SK-N-SH treated with all-trans-retinoic acid at 6 μM for 48 hours (cell line): ENCODE data around the gene C12orf60.

ENCODE experiments used
- ATAC-seq: fragments of 200-7000 bp; cut with Tn5 transposase; 3 replicates; pipeline ENCODE4 v1.9.1; 2020; ENCODE audit warnings: mild to moderate bottlenecking, moderate library complexity
- ARNTL ChIP-seq: fragments of 450-650 bp; formaldehyde crosslinking; IDR thresholded peaks from 2 replicates; pipeline ENCODE4 v1.5.0; 2020; ENCODE audit warnings: low read depth, mild to moderate bottlenecking, moderate library complexity, borderline replicate concordance
- BACH2 ChIP-seq: fragments of 250-450 bp; sonication (Bioruptor Pico); IDR thresholded peaks from 2 replicates; pipeline ENCODE4 v1.9.0; 2021; ENCODE audit warnings: mild to moderate bottlenecking, borderline replicate concordance
- CREB5 ChIP-seq: fragments of 250-450 bp; sonication (Bioruptor Pico); IDR thresholded peaks from 2 replicates; pipeline ENCODE4 v1.5.1; 2020; ENCODE audit warnings: low read depth, mild to moderate bottlenecking, moderate library complexity
- CSRNP3 ChIP-seq: fragments of 250-450 bp; sonication (Bioruptor Pico); IDR thresholded peaks from 2 replicates; pipeline ENCODE4 v1.5.1; 2021; ENCODE audit warnings: mild to moderate bottlenecking, moderate library complexity
- GLIS3 ChIP-seq: fragments of 250-450 bp; sonication (Bioruptor Pico); IDR thresholded peaks from 2 replicates; pipeline ENCODE4 v1.5.0; 2020; ENCODE audit warnings: mild to moderate bottlenecking, moderate library complexity
- ISL1 ChIP-seq: fragments of 250-450 bp; sonication (Bioruptor Pico); IDR thresholded peaks from 2 replicates; pipeline ENCODE4 v2.1.2; 2022; ENCODE audit warnings: mild to moderate bottlenecking, moderate library complexity
- PATZ1 ChIP-seq: fragments of 250-450 bp; sonication (Bioruptor Pico); IDR thresholded peaks from 2 replicates; pipeline ENCODE4 v1.8.0; 2020; ENCODE audit warnings: mild to moderate bottlenecking, moderate library complexity, borderline replicate concordance
- POU6F1 ChIP-seq: fragments of 250-450 bp; sonication (Bioruptor Pico); IDR thresholded peaks from 2 replicates; pipeline ENCODE4 v1.8.0; 2021; ENCODE audit warnings: low read depth, mild to moderate bottlenecking, moderate library complexity, borderline replicate concordance
- PPARA ChIP-seq: fragments of 250-450 bp; sonication (Bioruptor Pico); IDR thresholded peaks from 2 replicates; pipeline ENCODE4 v1.5.0; 2020; ENCODE audit warnings: mild to moderate bottlenecking, borderline replicate concordance
- RARB ChIP-seq: fragments of 250-450 bp; sonication (Bioruptor Pico); IDR thresholded peaks from 2 replicates; pipeline ENCODE4 v1.8.0; 2021; ENCODE audit warnings: mild to moderate bottlenecking, moderate library complexity
- SNAI2 ChIP-seq: fragments of 250-450 bp; sonication (Bioruptor Pico); IDR thresholded peaks from 2 replicates; pipeline ENCODE4 v1.5.0; 2020; ENCODE audit warnings: mild to moderate bottlenecking, moderate library complexity
- TCF4 ChIP-seq: fragments of 250-450 bp; sonication (Bioruptor Pico); IDR thresholded peaks from 2 replicates; pipeline ENCODE4 v1.8.0; 2021; ENCODE audit warnings: mild to moderate bottlenecking, moderate library complexity, borderline replicate concordance
- TOX ChIP-seq: fragments of 250-450 bp; sonication (Bioruptor Pico); IDR thresholded peaks from 2 replicates; pipeline ENCODE4 v1.8.0; 2021; ENCODE audit warnings: mild to moderate bottlenecking, moderate library complexity, borderline replicate concordance
- TSHZ2 ChIP-seq: fragments of 250-450 bp; sonication (Bioruptor Pico); IDR thresholded peaks from 2 replicates; pipeline ENCODE4 v1.5.0; 2020; ENCODE audit warnings: mild to moderate bottlenecking, moderate library complexity
- ZC3H10 ChIP-seq: fragments of 250-450 bp; sonication (Bioruptor Pico); IDR thresholded peaks from 2 replicates; pipeline ENCODE4 v1.5.1; 2021; ENCODE audit warnings: mild to moderate bottlenecking, moderate library complexity
- ZFP3 ChIP-seq: fragments of 250-450 bp; sonication (Bioruptor Pico); IDR thresholded peaks from 2 replicates; pipeline ENCODE4 v1.5.0; 2020; ENCODE audit warnings: mild to moderate bottlenecking, moderate library complexity
- ZFP30 ChIP-seq: fragments of 450-650 bp; formaldehyde crosslinking; IDR thresholded peaks from 2 replicates; pipeline ENCODE4 v1.5.0; 2022; ENCODE audit warnings: mild to moderate bottlenecking, moderate library complexity
- ZNF565 ChIP-seq: fragments of 450-650 bp; formaldehyde crosslinking; conservative IDR thresholded peaks from 2 replicates; pipeline ENCODE4 v1.5.0; 2020; ENCODE audit warnings: low read depth, mild to moderate bottlenecking, moderate library complexity
- ZNF70 ChIP-seq: fragments of 450-650 bp; formaldehyde crosslinking; IDR thresholded peaks from 2 replicates; pipeline ENCODE4 v1.5.0; 2020; ENCODE audit warnings: mild to moderate bottlenecking, moderate library complexity
- ZNF8 ChIP-seq: fragments of 450-650 bp; formaldehyde crosslinking; IDR thresholded peaks from 2 replicates; pipeline ENCODE4 v1.5.0; 2020; ENCODE audit warnings: mild to moderate bottlenecking, moderate library complexity

Gene C12orf60

DNA sequence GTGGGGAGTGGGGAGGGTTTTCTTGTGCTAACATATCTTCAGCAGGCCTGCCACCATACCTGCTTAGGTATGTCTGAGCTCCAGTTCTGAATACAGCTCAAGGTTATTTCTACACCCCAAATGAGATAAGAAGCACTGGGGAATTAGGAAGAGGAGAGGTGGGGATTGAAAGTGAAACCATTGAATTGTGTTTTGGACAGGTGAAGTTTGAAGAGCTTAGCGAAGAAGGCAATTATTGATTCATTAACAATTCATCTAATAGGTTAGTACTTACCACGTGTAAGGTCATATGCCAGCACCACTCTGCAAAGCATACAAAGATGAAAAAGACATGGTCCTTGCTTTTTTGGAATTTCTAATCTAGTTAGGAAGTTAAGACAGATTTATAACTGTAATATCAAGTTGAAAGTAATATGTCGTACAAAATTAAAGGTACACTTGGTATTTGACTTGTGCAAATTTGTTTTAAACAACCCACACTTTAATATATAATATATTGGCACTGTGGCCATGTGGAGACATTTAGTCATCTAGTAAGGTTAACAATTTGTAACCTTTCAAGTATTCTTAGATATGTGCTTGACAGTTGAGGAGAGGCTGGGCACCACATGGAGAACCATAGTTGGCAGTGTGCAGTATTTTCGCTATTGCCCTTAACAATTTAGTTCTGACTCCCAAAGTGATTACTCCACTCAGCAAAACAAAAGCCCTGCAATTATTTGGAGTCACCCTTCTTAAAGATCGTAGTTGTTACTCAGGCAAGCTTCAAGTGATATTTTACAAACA lies 6.9 kb downstream of the C12orf60 start:
- no peak for ATAC-seq
- no peak for TF ChIP-seq CSRNP3 (CRISPR knock-in tag)
- TF ChIP-seq ARNTL: no peak
- no peak for TF ChIP-seq ZNF8 (CRISPR knock-in tag)
- TF ChIP-seq BACH2 (CRISPR knock-in tag): no peak
- no peak for TF ChIP-seq ZNF70 (CRISPR knock-in tag)
- TF ChIP-seq TOX (CRISPR knock-in tag): no peak
- no peak for TF ChIP-seq SNAI2 (CRISPR knock-in tag)
- TF ChIP-seq ISL1: no peak
- TF ChIP-seq CREB5 (CRISPR knock-in tag): no peak
- no peak for TF ChIP-seq POU6F1
- TF ChIP-seq ZNF565 (CRISPR knock-in tag): no peak
- TF ChIP-seq PPARA (CRISPR knock-in tag): no peak
- TF ChIP-seq TCF4 (CRISPR knock-in tag): no peak
- TF ChIP-seq GLIS3 (CRISPR knock-in tag): no peak
- TF ChIP-seq, all 23 proteins: peak for 0

GRCh38 chr12:14810953-14811483 lies 7.5 kb downstream of the C12orf60 start:
- TF ChIP-seq ZC3H10 (CRISPR knock-in tag) (no peak), CSRNP3 (CRISPR knock-in tag) (no peak), CREB5 (CRISPR knock-in tag) (no peak), ZNF70 (CRISPR knock-in tag) (no peak), ZFP3 (no peak), RARB (no peak), ZNF8 (CRISPR knock-in tag) (no peak), ZFP30 (CRISPR knock-in tag) (no peak)
- peak; percentile 90 for ATAC-seq

DNA sequence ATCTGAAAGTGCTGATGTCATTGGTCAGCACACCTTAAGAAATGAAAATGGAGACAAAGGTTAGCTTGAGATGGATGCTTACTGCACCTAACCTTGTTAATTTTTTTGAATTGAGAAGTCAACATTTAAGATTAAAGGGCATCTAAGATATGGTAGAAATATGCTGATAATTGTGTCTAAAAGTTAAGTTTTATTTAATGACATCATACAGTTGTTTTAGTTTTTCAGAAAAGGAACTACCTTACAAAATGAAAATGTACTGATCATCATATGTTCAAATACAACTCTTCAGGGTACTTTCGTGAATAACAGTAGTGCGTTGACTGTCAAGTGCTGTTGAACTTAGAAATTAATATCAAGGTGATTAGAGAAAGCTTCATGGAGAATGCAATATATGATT lies 8.0 kb downstream of the C12orf60 start:
- no peak for ATAC-seq
- TF ChIP-seq TCF4 (CRISPR knock-in tag): no peak
- no peak for TF ChIP-seq TSHZ2 (CRISPR knock-in tag)
- TF ChIP-seq ZFP3: no peak
- no peak for TF ChIP-seq PATZ1
- TF ChIP-seq SNAI2 (CRISPR knock-in tag): no peak
- no peak for TF ChIP-seq ARNTL
- TF ChIP-seq GLIS3 (CRISPR knock-in tag): no peak
- TF ChIP-seq BACH2 (CRISPR knock-in tag): no peak
- TF ChIP-seq CREB5 (CRISPR knock-in tag): no peak
- no peak for TF ChIP-seq PPARA (CRISPR knock-in tag)
- TF ChIP-seq ZNF70 (CRISPR knock-in tag): no peak
- no peak for TF ChIP-seq POU6F1
